ENCODE data around the gene GSTA4. TPM values are rescaled to one million over a fixed set of nuclear protein-coding genes. Genes with fewer than 3 reads are reported as not detected.

Gene GSTA4
- polyA plus RNA-seq, 1 donor, result 93.6 TPM

- Histone ChIP-seq H3K4me1 (ENCODE audit: control insufficient read depth, insufficient read depth, low read length) (no peaks in the 10 kb centered on the region), H3K27me3 (ENCODE audit: control insufficient read depth, insufficient read depth, low read length) (no peaks in the 10 kb centered on the region), H3K9me3 (ENCODE audit: control insufficient read depth, low read depth, low read length) (no peaks in the 10 kb centered on the region), H3K36me3 (ENCODE audit: control insufficient read depth, insufficient read depth, low read length) (peaks cover 72% of the 10 kb centered on the region), H3K4me3 (ENCODE audit: low read length) (no peak overlapping the region), H3K27ac (ENCODE audit: low read length) (no peak overlapping the region)
- peak in 1 of 2 donors; percentile 20 for DNase-seq
- WGBS (ENCODE audit: insufficient coverage, low lambda C conversion rate), result 93% methylated on average over 2 of the region's 4 CpGs
Observed at GRCh38 chr6:53033764-53034163, 38.7 kb upstream of the GSTA4 start.

GRCh38 chr6:53032849-53033248, 37.8 kb upstream of the GSTA4 start:
- Histone ChIP-seq H3K4me3 (ENCODE audit: low read length) (no peak overlapping the region), H3K4me1 (ENCODE audit: control insufficient read depth, insufficient read depth, low read length) (no peaks in the 10 kb centered on the region), H3K9me3 (ENCODE audit: control insufficient read depth, low read depth, low read length) (no peaks in the 10 kb centered on the region), H3K27ac (ENCODE audit: low read length) (no peak overlapping the region), H3K36me3 (ENCODE audit: control insufficient read depth, insufficient read depth, low read length) (peaks cover 65% of the 10 kb centered on the region), H3K27me3 (ENCODE audit: control insufficient read depth, insufficient read depth, low read length) (no peaks in the 10 kb centered on the region)
- 100% methylated on average over 1 of the region's 4 CpGs for WGBS (ENCODE audit: insufficient coverage, low lambda C conversion rate)
- no peak for DNase-seq

GRCh38 chr6:53031281-53031680, 36.2 kb upstream of the GSTA4 start:
- Histone ChIP-seq H3K36me3 (ENCODE audit: control insufficient read depth, insufficient read depth, low read length) (peaks cover 69% of the 10 kb centered on the region), H3K27ac (ENCODE audit: low read length) (no peak overlapping the region), H3K27me3 (ENCODE audit: control insufficient read depth, insufficient read depth, low read length) (no peaks in the 10 kb centered on the region), H3K4me3 (ENCODE audit: low read length) (no peak overlapping the region), H3K4me1 (ENCODE audit: control insufficient read depth, insufficient read depth, low read length) (no peaks in the 10 kb centered on the region), H3K9me3 (ENCODE audit: control insufficient read depth, low read depth, low read length) (no peaks in the 10 kb centered on the region)
- WGBS (ENCODE audit: insufficient coverage, low lambda C conversion rate), result no CpG with 5 or more reads among the region's 4 CpGs
- DNase-seq, result no peak

- no CpG with 5 or more reads among the region's 3 CpGs for WGBS (ENCODE audit: insufficient coverage, low lambda C conversion rate)
- Histone ChIP-seq H3K27me3 (ENCODE audit: control insufficient read depth, insufficient read depth, low read length) (no peaks in the 10 kb centered on the region), H3K4me3 (ENCODE audit: low read length) (no peak overlapping the region), H3K9me3 (ENCODE audit: control insufficient read depth, low read depth, low read length) (no peaks in the 10 kb centered on the region), H3K4me1 (ENCODE audit: control insufficient read depth, insufficient read depth, low read length) (no peaks in the 10 kb centered on the region), H3K27ac (ENCODE audit: low read length) (no peak overlapping the region), H3K36me3 (ENCODE audit: control insufficient read depth, insufficient read depth, low read length) (peaks cover 62% of the 10 kb centered on the region)
- no peak for DNase-seq
Observed at GRCh38 chr6:53029761-53030160, 34.7 kb upstream of the GSTA4 start.

GRCh38 chr6:53029257-53029656, 34.2 kb upstream of the GSTA4 start:
- Histone ChIP-seq H3K36me3 (ENCODE audit: control insufficient read depth, insufficient read depth, low read length) (peaks cover 61% of the 10 kb centered on the region), H3K9me3 (ENCODE audit: control insufficient read depth, low read depth, low read length) (no peaks in the 10 kb centered on the region), H3K4me1 (ENCODE audit: control insufficient read depth, insufficient read depth, low read length) (no peaks in the 10 kb centered on the region), H3K27me3 (ENCODE audit: control insufficient read depth, insufficient read depth, low read length) (no peaks in the 10 kb centered on the region), H3K4me3 (ENCODE audit: low read length) (no peak overlapping the region), H3K27ac (ENCODE audit: low read length) (no peak overlapping the region)
- no peak for DNase-seq

- WGBS (ENCODE audit: insufficient coverage, low lambda C conversion rate), result no CpG with 5 or more reads among the region's 1 CpG
- Histone ChIP-seq H3K4me3 (ENCODE audit: low read length) (no peak overlapping the region), H3K27ac (ENCODE audit: low read length) (peak overlapping the region; percentile 19), H3K27me3 (ENCODE audit: control insufficient read depth, insufficient read depth, low read length) (no peaks in the 10 kb centered on the region), H3K9me3 (ENCODE audit: control insufficient read depth, low read depth, low read length) (no peaks in the 10 kb centered on the region), H3K4me1 (ENCODE audit: control insufficient read depth, insufficient read depth, low read length) (no peaks in the 10 kb centered on the region), H3K36me3 (ENCODE audit: control insufficient read depth, insufficient read depth, low read length) (peaks cover 56% of the 10 kb centered on the region)
- DNase-seq, result peak; percentile 38 to 74
Observed at GRCh38 chr6:53028467-53028866, 33.4 kb upstream of the GSTA4 start.

GRCh38 chr6:53027131-53027718, 32.1 kb upstream of the GSTA4 start:
- H3K36me3 ChIP-seq (ENCODE audit: control insufficient read depth, insufficient read depth, low read length), result peaks cover 55% of the 10 kb centered on the region
- H3K27me3 ChIP-seq (ENCODE audit: control insufficient read depth, insufficient read depth, low read length), result no peaks in the 10 kb centered on the region
- no peak overlapping the region for H3K27ac ChIP-seq (ENCODE audit: low read length)
- no peaks in the 10 kb centered on the region for H3K4me1 ChIP-seq (ENCODE audit: control insufficient read depth, insufficient read depth, low read length)
- no peak overlapping the region for H3K4me3 ChIP-seq (ENCODE audit: low read length)
- no peaks in the 10 kb centered on the region for H3K9me3 ChIP-seq (ENCODE audit: control insufficient read depth, low read depth, low read length)
- 92% methylated on average over 2 of the region's 5 CpGs for WGBS (ENCODE audit: insufficient coverage, low lambda C conversion rate)
- DNase-seq, result no peak

- Histone ChIP-seq H3K27ac (ENCODE audit: low read length) (no peak overlapping the region), H3K36me3 (ENCODE audit: control insufficient read depth, insufficient read depth, low read length) (peaks cover 49% of the 10 kb centered on the region)
- WGBS (ENCODE audit: insufficient coverage, low lambda C conversion rate), result no CpG with 5 or more reads among the region's 3 CpGs
Observed at GRCh38 chr6:53026526-53026925, 31.4 kb upstream of the GSTA4 start.

GRCh38 chr6:53023323-53023722, 28.2 kb upstream of the GSTA4 start:
- no peak for DNase-seq
- no peaks in the 10 kb centered on the region for H3K9me3 ChIP-seq (ENCODE audit: control insufficient read depth, low read depth, low read length)
- WGBS (ENCODE audit: insufficient coverage, low lambda C conversion rate), result no CpG with 5 or more reads among the region's 1 CpG
- no peaks in the 10 kb centered on the region for H3K27me3 ChIP-seq (ENCODE audit: control insufficient read depth, insufficient read depth, low read length)
- H3K4me3 ChIP-seq (ENCODE audit: low read length), result no peak overlapping the region
- peaks cover 46% of the 10 kb centered on the region for H3K36me3 ChIP-seq (ENCODE audit: control insufficient read depth, insufficient read depth, low read length)
- H3K4me1 ChIP-seq (ENCODE audit: control insufficient read depth, insufficient read depth, low read length), result peaks cover 8% of the 10 kb centered on the region
- H3K27ac ChIP-seq (ENCODE audit: low read length), result no peak overlapping the region

More at GRCh38 chr6:53026526-53026925, 31.4 kb upstream of the GSTA4 start:
- Histone ChIP-seq H3K9me3 (ENCODE audit: control insufficient read depth, low read depth, low read length) (no peaks in the 10 kb centered on the region), H3K4me3 (ENCODE audit: low read length) (no peak overlapping the region), H3K27me3 (ENCODE audit: control insufficient read depth, insufficient read depth, low read length) (no peaks in the 10 kb centered on the region), H3K4me1 (ENCODE audit: control insufficient read depth, insufficient read depth, low read length) (no peaks in the 10 kb centered on the region)
- no peak for DNase-seq

- peak; percentile 79 to 88 for DNase-seq
- no peaks in the 10 kb centered on the region for H3K9me3 ChIP-seq (ENCODE audit: control insufficient read depth, low read depth, low read length)
- H3K4me1 ChIP-seq (ENCODE audit: control insufficient read depth, insufficient read depth, low read length), result peaks cover 17% of the 10 kb centered on the region
- no peak overlapping the region for H3K4me3 ChIP-seq (ENCODE audit: low read length)
- H3K27ac ChIP-seq (ENCODE audit: low read length), result peak overlapping the region; percentile 82
- H3K27me3 ChIP-seq (ENCODE audit: control insufficient read depth, insufficient read depth, low read length), result no peaks in the 10 kb centered on the region
- no CpG with 5 or more reads among the region's 3 CpGs for WGBS (ENCODE audit: insufficient coverage, low lambda C conversion rate)
- H3K36me3 ChIP-seq (ENCODE audit: control insufficient read depth, insufficient read depth, low read length), result peaks cover 53% of the 10 kb centered on the region
Observed at GRCh38 chr6:53020005-53020744, 25.1 kb upstream of the GSTA4 start.

GRCh38 chr6:53018446-53018845, 23.4 kb upstream of the GSTA4 start:
- H3K27ac ChIP-seq (ENCODE audit: low read length), result peak overlapping the region; percentile 31
- H3K9me3 ChIP-seq (ENCODE audit: control insufficient read depth, low read depth, low read length), result no peaks in the 10 kb centered on the region
- peaks cover 31% of the 10 kb centered on the region for H3K4me1 ChIP-seq (ENCODE audit: control insufficient read depth, insufficient read depth, low read length)
- WGBS (ENCODE audit: insufficient coverage, low lambda C conversion rate), result no CpG with 5 or more reads among the region's 2 CpGs
- no peaks in the 10 kb centered on the region for H3K27me3 ChIP-seq (ENCODE audit: control insufficient read depth, insufficient read depth, low read length)
- peaks cover 51% of the 10 kb centered on the region for H3K36me3 ChIP-seq (ENCODE audit: control insufficient read depth, insufficient read depth, low read length)
- no peak overlapping the region for H3K4me3 ChIP-seq (ENCODE audit: low read length)
- DNase-seq, result no peak
